Measurements from ENCODE around the gene SPRED3. TPM values are rescaled to one million over a fixed set of nuclear protein-coding genes. Genes with fewer than 3 reads are reported as not detected.

The SPRED3 gene
- total RNA-seq, 4 donors from 2014 or later, result 0.14 to 3.0 (median 0.48) TPM; not detected in 1

DNA sequence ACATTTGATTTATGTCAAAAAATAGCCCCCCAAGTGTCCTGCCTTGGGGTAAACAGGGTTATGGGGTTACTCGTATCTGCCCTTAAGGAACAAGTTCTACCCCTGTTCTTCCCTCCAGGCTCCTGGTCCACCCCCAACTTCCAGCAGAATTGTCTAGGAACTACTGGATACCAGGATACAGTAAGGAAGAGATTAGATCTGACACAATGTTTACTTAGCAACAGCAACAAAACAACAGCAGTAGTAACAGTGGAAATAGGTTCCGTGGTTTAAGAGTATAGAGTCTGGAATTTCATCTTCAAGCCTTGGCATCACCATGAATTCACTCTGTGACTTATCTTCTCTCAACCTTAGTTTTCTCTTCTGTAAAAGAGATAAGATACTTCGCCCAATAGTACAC lies 12.7 kb downstream of the SPRED3 start:
- no peak for TF ChIP-seq POLR2A (IDR thresholded peaks at IDR 0.05)
- no peak for TF ChIP-seq EP300 (IDR thresholded peaks at IDR 0.05; ENCODE audit: low read depth)
- TF ChIP-seq POLR2AphosphoS5 (IDR thresholded peaks at IDR 0.05), result no peak
- no peak for TF ChIP-seq CTCF (IDR thresholded peaks at IDR 0.05)
- intact Hi-C loops (cut with DNase I; ENCODE audit: low total_unique reads), result loop anchor here (10.0 kb wide), 1 partner anchor 234 kb away; no protein-coding TSS in a partner anchor
- Histone ChIP-seq H3K27me3 (peaks cover 55% of the 10 kb centered on the region), H3K36me3 (peaks cover 0 to 1% (median 0%) of the 10 kb centered on the region in 4 donors), H3K4me3 (no peak overlapping the region), H3K27ac (no peak overlapping the region), H3K4me1 (peaks cover 0 to 20% (median 7%) of the 10 kb centered on the region in 4 donors), H3K9me3 (no peaks in the 10 kb centered on the region)
- DNase-seq, result no peak
- in situ Hi-C loops (cut with MboI; ENCODE audit: low pct_ligation_motif_present in 1 of 4, low pct_unique_long_range_greater_than_20kb in 1 of 4, low sequenced_read_pairs in 3 of 4), result loop anchor here in 3 of 4 donors (10.0 to 25.0 kb wide), 4 partner anchors 211 to 561 kb away; partner anchors contain the start of genes MRPS12 (in 2 of the 3), SARS2 (in 2 of the 3), EIF3K (in 1 of the 3) and MAP4K1 (in 1 of the 3)
- 61 to 75% methylated on average over 2 to 3 of the region's 3 CpGs for WGBS, 2 donors (ENCODE audit: low coverage in 1 of 2)

GRCh38 chr19:38402623-38402966 lies 14.1 kb downstream of the SPRED3 start:
- H3K4me1 ChIP-seq, result peaks cover 0 to 20% (median 7%) of the 10 kb centered on the region in 4 donors
- 4% methylated on average over 18 of the region's 18 CpGs; no CpG with 5 or more reads in 1 of the 2 donors for WGBS, 2 donors (ENCODE audit: low coverage in 1 of 2)
- H3K9me3 ChIP-seq, result no peaks in the 10 kb centered on the region
- in situ Hi-C loops (cut with MboI; ENCODE audit: low pct_ligation_motif_present in 1 of 4, low pct_unique_long_range_greater_than_20kb in 1 of 4, low sequenced_read_pairs in 3 of 4), result loop anchor here in 3 of 4 donors (10.0 to 25.0 kb wide), 4 partner anchors 210 to 560 kb away; partner anchors contain the start of genes MRPS12 (in 2 of the 3), SARS2 (in 2 of the 3), EIF3K (in 1 of the 3) and MAP4K1 (in 1 of the 3)
- H3K36me3 ChIP-seq, result peaks cover 0 to 11% (median 4%) of the 10 kb centered on the region in 4 donors
- H3K27me3 ChIP-seq, result peaks cover 41% of the 10 kb centered on the region
- DNase-seq, result no peak
- intact Hi-C loops (cut with DNase I; ENCODE audit: low total_unique reads), result loop anchor here (10.0 kb wide), 1 partner anchor 232 kb away; no protein-coding TSS in a partner anchor
- H3K27ac ChIP-seq, result peak overlapping the region; percentile 18 to 90 (median 63)
- H3K4me3 ChIP-seq, result peak overlapping the region in 3 of 4 donors; percentile 22 to 95 (median 86)
- no peak for TF ChIP-seq EP300 (IDR thresholded peaks at IDR 0.05; ENCODE audit: low read depth)
- no peak for TF ChIP-seq POLR2AphosphoS5 (IDR thresholded peaks at IDR 0.05)
- TF ChIP-seq CTCF (IDR thresholded peaks at IDR 0.05), result no peak
- TF ChIP-seq POLR2A (IDR thresholded peaks at IDR 0.05), result no peak

GRCh38 chr19:38402967-38403674 lies 14.6 kb downstream of the SPRED3 start, which contains the start of gene FAM98C:
Gene FAM98C, plus strand, starts transcription at chr19:38403093. Its CDS starts 61 bp downstream, at chr19:38403154.
- intact Hi-C loops (cut with DNase I; ENCODE audit: low total_unique reads), result loop anchor here (10.0 kb wide), 1 partner anchor 232 kb away; no protein-coding TSS in a partner anchor
- DNase-seq, result peak; percentile 98
- in situ Hi-C loops (cut with MboI; ENCODE audit: low pct_ligation_motif_present in 1 of 4, low pct_unique_long_range_greater_than_20kb in 1 of 4, low sequenced_read_pairs in 3 of 4), result loop anchor here in 3 of 4 donors (10.0 to 25.0 kb wide), 4 partner anchors 209 to 559 kb away; partner anchors contain the start of genes MRPS12 (in 2 of the 3), SARS2 (in 2 of the 3), EIF3K (in 1 of the 3) and MAP4K1 (in 1 of the 3)
- Histone ChIP-seq H3K4me1 (peaks cover 0 to 20% (median 7%) of the 10 kb centered on the region in 4 donors), H3K4me3 (peak within 1 kb of the TSS; percentile 49 to 95 (median 90)), H3K36me3 (peaks cover 0 to 11% (median 4%) of the 10 kb centered on the region in 4 donors), H3K27ac (peak within 1 kb of the TSS; percentile 84 to 95 (median 90)), H3K27me3 (peaks cover 36% of the 10 kb centered on the region), H3K9me3 (no peaks in the 10 kb centered on the region)
- TF ChIP-seq EP300 (IDR thresholded peaks at IDR 0.05; ENCODE audit: low read depth) (no peak), CTCF (IDR thresholded peaks at IDR 0.05) (peak; percentile 91 to 100 (median 96)), POLR2AphosphoS5 (IDR thresholded peaks at IDR 0.05) (peak; percentile 53 to 70 (median 66)), POLR2A (IDR thresholded peaks at IDR 0.05) (peak; percentile 63)
- WGBS, 2 donors (ENCODE audit: low coverage in 1 of 2), result 3% methylated on average over 52 of the region's 82 CpGs; no CpG with 5 or more reads in 1 of the 2 donors

Data from transverse colon (tissue), 4 donors.